Lung (tissue), 12 donors: ENCODE measurements around the gene LIMA1. TPM values are rescaled to one million over a fixed set of nuclear protein-coding genes. Genes with fewer than 3 reads are reported as not detected.
A peak's percentile ranks its signal among the peaks of the same experiment; 100 is the strongest.

Experiments
- ATAC-seq: fragments of 200-7000 bp; cut with Tn5 transposase; one replicate; pipeline ENCODE4 v1.9.1; 2020; ENCODE audit warnings: moderate number of reproducible peaks; ENCODE audit not compliant: insufficient read depth, low FRiP score
- DNase-seq, 3 donors: peaks; one replicate each; pipeline ENCODE4 v3.0.0-alpha.2; 2013 to 2017
- H3K27ac ChIP-seq, 2 donors: one replicate each; pipeline ENCODE4 v1.5.1; 2013; ENCODE audit warnings: mild to moderate bottlenecking in 2 of 2, moderate library complexity in 2 of 2, control low read depth in 1 of 2, inconsistent platforms in 1 of 2, low read depth in 1 of 2, low read length in 1 of 2
- H3K27me3 ChIP-seq, 3 donors: one replicate each; pipeline ENCODE4 v1.5.1; 2013; ENCODE audit warnings: low read length in 2 of 3; ENCODE audit not compliant: control insufficient read depth in 3 of 3, insufficient read depth in 3 of 3
- H3K36me3 ChIP-seq, 4 donors: one replicate each; pipeline ENCODE4 v1.5.1; 2013; ENCODE audit warnings: low read length in 4 of 4, mild to moderate bottlenecking in 1 of 4, moderate library complexity in 1 of 4; ENCODE audit not compliant: control insufficient read depth in 4 of 4, insufficient read depth in 4 of 4
- H3K4me1 ChIP-seq, 5 donors: one replicate each; pipeline ENCODE4 v1.5.1; 2013; ENCODE audit warnings: low read length in 5 of 5, mild to moderate bottlenecking in 2 of 5, moderate library complexity in 1 of 5; ENCODE audit not compliant: control insufficient read depth in 5 of 5, insufficient read depth in 5 of 5
- H3K4me3 ChIP-seq: one replicate; pipeline ENCODE4 v1.5.1; 2013; ENCODE audit warnings: mild to moderate bottlenecking, control low read depth, moderate library complexity
- H3K9ac ChIP-seq, 2 donors: one replicate each; pipeline ENCODE4 v1.5.1; 2013; ENCODE audit warnings: low read length in 2 of 2, control low read depth in 1 of 2; ENCODE audit not compliant: insufficient read depth in 1 of 2
- H3K9me3 ChIP-seq, 4 donors: one replicate each; pipeline ENCODE4 v1.5.1; 2013; ENCODE audit warnings: low read length in 3 of 4, mild to moderate bottlenecking in 1 of 4, moderate library complexity in 1 of 4; ENCODE audit not compliant: control insufficient read depth in 4 of 4, insufficient read depth in 3 of 4
- CTCF ChIP-seq: IDR thresholded peaks from 2 replicates; pipeline ENCODE4 v1.5.1; 2012; ENCODE audit warnings: mild to moderate bottlenecking; ENCODE audit errors: control extremely low read depth, extremely low read depth
- WGBS, 2 donors: extraction: QIAGEN DNeasy Blood & Tissue Kit; methylation state at CpG; one replicate each; pipeline ENCODE4 v1.1.7; 2013; 5-methylcytosine and 5-hydroxymethylcytosine counted together
- polyA plus RNA-seq, 2 donors: library from polyadenylated mRNA; stranded (reverse); fragments of 200-250 nt; gene quantifications; one replicate each; pipeline ENCODE4 v1.2.1, GENCODE V29; 2013
- total RNA-seq, 2 donors: library from RNA; depleted of rRNA in 1 of 2; stranded (reverse); fragments of >200 nt in 1 of 2; gene quantifications; one replicate each; pipeline ENCODE4 v1.2.1, GENCODE V29; 2014 to 2021
- donor health status: control.
- donor health status: control.
- donor health status: Bipolar disorder and iron deficiency.
- donor health status: healthy.
- donor health status: DM: yes; HTN: yes; CAD: no.

The LIMA1 gene
- total and polyA plus RNA-seq, 4 donors = 25.0 to 69.7 (median 45.7) TPM

- Histone ChIP-seq H3K27me3 (no peaks in the 10 kb centered on the region), H3K9me3 (no peaks in the 10 kb centered on the region), H3K36me3 (peaks cover 0 to 4% (median 0%) of the 10 kb centered on the region in 4 donors), H3K27ac (no peak overlapping the region), H3K4me1 (peaks cover 0 to 13% (median 6%) of the 10 kb centered on the region in 5 donors), H3K4me3 (no peak overlapping the region), H3K9ac (no peak overlapping the region)
- ATAC-seq (no peak), DNase-seq (no peak)
- TF ChIP-seq CTCF = no peak
- WGBS, 2 donors = 92 to 95% methylated on average over 7 of the region's 7 CpGs
Observed at GRCh38 chr12:50287271-50287670, 4.0 kb upstream of the LIMA1 start.

- Histone ChIP-seq H3K4me1 (peaks cover 0 to 13% (median 6%) of the 10 kb centered on the region in 5 donors), H3K27me3 (no peaks in the 10 kb centered on the region), H3K27ac (no peak overlapping the region), H3K36me3 (no peaks in the 10 kb centered on the region), H3K9me3 (no peaks in the 10 kb centered on the region), H3K4me3 (no peak overlapping the region), H3K9ac (no peak overlapping the region)
- no peak for ATAC-seq
- WGBS, 2 donors = 96 to 100% methylated on average over 1 of the region's 1 CpG
- DNase-seq = no peak
- TF ChIP-seq CTCF = no peak
Observed at GRCh38 chr12:50285253-50285652, 1.9 kb upstream of the LIMA1 start.

- Histone ChIP-seq H3K27me3 (no peaks in the 10 kb centered on the region), H3K27ac (peak overlapping the region in 1 of 2 donors; percentile 86), H3K9me3 (no peaks in the 10 kb centered on the region), H3K4me3 (peak overlapping the region; percentile 70), H3K36me3 (no peaks in the 10 kb centered on the region), H3K9ac (peak overlapping the region; percentile 79 to 92), H3K4me1 (peaks cover 0 to 13% (median 6%) of the 10 kb centered on the region in 5 donors)
- DNase-seq (peak; percentile 60 to 87 (median 77)), ATAC-seq (peak; percentile 38)
- TF ChIP-seq CTCF = no peak
- 7 to 27% methylated on average over 14 of the region's 14 CpGs for WGBS, 2 donors
Observed at GRCh38 chr12:50282721-50283228, 545 bp downstream of the LIMA1 start.

GRCh38 chr12:50279501-50279900 is 3.8 kb downstream of the LIMA1 start:
- Histone ChIP-seq H3K27me3 (no peaks in the 10 kb centered on the region), H3K4me1 (peaks cover 0 to 13% (median 4%) of the 10 kb centered on the region in 5 donors), H3K9ac (no peak overlapping the region), H3K36me3 (peaks cover 0 to 2% (median 0%) of the 10 kb centered on the region in 4 donors), H3K27ac (no peak overlapping the region), H3K9me3 (no peaks in the 10 kb centered on the region), H3K4me3 (no peak overlapping the region)
- DNase-seq = no peak
- no peak for TF ChIP-seq CTCF
- ATAC-seq = no peak
- 91 to 96% methylated on average over 4 of the region's 4 CpGs for WGBS, 2 donors
